Measurements from ENCODE around the gene CD80. TPM values are rescaled to one million over a fixed set of nuclear protein-coding genes. Genes with fewer than 3 reads are reported as not detected.
"Not testable (repeated sequence)": the region's sequence is repeated elsewhere in the genome, so short reads cannot be mapped to it uniquely, and the experiment has no call there.

CD80 gene
- total RNA-seq, 1 donor from 2014 or later: not detected

- Mint-ChIP-seq H3K36me3 (ENCODE audit: unreplicated experiment) (peaks cover 4% of the 10 kb centered on the region), H3K27ac (ENCODE audit: unreplicated experiment) (no peak overlapping the region), H3K9me3 (ENCODE audit: unreplicated experiment) (peaks cover 5% of the 10 kb centered on the region), H3K27me3 (ENCODE audit: unreplicated experiment) (peaks cover 2% of the 10 kb centered on the region), H3K4me1 (ENCODE audit: low read depth, unreplicated experiment) (no peaks in the 10 kb centered on the region), H3K4me3 (ENCODE audit: unreplicated experiment) (no peak overlapping the region)
- no peak for DNase-seq
- no peak for TF ChIP-seq CTCF (IDR thresholded peaks at IDR 0.05; ENCODE audit: partially characterized antibody, unreplicated experiment)
These were observed 3.5 kb downstream of the CD80 start for GRCh38 chr3:119555929-119556328.

DNA sequence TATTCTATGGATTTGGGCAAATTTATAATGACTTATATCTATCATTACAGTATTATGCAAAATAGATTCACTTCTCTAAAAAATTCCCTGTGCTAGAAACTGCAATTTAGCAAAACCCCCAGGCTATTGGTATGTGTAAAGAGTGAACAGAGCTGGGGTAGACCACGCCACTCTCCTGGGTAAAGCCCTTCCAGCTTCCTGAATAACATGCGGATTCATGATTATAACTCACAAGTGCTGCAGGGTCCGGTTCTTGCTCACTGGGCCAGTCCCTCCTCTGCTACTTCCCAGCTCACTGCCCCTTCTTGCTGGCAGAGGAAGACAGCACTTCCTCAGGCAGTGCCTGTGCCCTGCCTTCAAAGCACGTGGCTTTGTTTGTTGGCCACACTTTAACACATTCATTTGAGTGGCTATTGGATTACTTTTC is 4.1 kb downstream of the CD80 start:
- no peak for DNase-seq
- no peak overlapping the region for H3K4me3 Mint-ChIP-seq (ENCODE audit: unreplicated experiment)
- H3K27ac Mint-ChIP-seq (ENCODE audit: unreplicated experiment): no peak overlapping the region
- peaks cover 5% of the 10 kb centered on the region for H3K9me3 Mint-ChIP-seq (ENCODE audit: unreplicated experiment)
- no peak for TF ChIP-seq CTCF (IDR thresholded peaks at IDR 0.05; ENCODE audit: partially characterized antibody, unreplicated experiment)
- H3K4me1 Mint-ChIP-seq (ENCODE audit: low read depth, unreplicated experiment): no peaks in the 10 kb centered on the region
- peaks cover 4% of the 10 kb centered on the region for H3K36me3 Mint-ChIP-seq (ENCODE audit: unreplicated experiment)
- H3K27me3 Mint-ChIP-seq (ENCODE audit: unreplicated experiment): peaks cover 2% of the 10 kb centered on the region

DNA sequence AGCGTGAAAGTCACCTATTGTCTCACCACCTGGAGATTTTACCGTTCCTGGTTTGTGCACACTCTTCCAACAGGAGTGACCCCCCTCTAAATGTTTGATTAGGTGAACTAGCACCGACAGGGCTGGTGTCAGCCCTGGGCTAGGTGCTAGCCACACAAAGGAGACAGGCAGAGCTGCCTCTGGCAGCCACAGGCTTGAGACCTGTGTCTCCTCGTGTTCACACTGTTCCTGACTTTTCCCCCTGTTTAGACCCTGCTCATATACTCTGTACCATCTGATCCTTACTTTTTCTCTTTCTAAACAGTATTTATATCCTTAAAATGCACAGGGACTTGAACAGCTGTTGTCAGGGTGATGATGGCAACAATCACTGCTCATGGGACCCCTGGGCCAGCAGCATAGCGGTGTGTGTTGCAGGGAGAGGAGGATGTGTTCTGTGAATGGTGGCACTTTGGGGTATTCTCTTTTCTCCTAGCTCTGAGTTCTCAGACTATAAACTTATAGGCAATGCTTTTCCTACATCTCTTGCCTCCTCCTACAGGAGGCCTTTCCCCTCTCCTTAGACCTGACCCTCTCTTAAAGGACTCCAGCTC is 5.5 kb downstream of the CD80 start:
- H3K36me3 Mint-ChIP-seq (ENCODE audit: unreplicated experiment): peaks cover 4% of the 10 kb centered on the region
- TF ChIP-seq CTCF (IDR thresholded peaks at IDR 0.05; ENCODE audit: partially characterized antibody, unreplicated experiment): no peak

DNA sequence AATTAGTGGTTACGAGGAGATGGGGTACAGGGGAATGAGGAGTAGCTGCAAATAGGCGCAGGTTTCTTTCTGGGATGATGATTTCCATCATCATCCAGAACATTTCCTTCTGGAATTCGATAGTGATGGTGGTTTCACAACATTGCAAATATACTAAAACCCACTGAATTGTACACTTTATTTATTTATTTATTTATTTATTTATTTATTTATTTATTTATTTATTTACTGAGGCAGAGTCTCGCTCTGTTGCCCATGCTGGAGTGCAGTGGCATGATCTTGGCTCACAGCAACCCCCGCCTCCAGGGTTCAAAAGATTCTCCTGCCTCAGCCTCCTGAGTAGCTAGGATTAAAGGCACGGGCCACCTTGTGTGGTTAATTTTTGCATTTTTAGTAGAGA is 6.5 kb downstream of the CD80 start:
- not testable (repeated sequence) for H3K4me1 Mint-ChIP-seq (ENCODE audit: low read depth, unreplicated experiment); H3K36me3 Mint-ChIP-seq (ENCODE audit: unreplicated experiment); DNase-seq; H3K27me3 Mint-ChIP-seq (ENCODE audit: unreplicated experiment); H3K4me3 Mint-ChIP-seq (ENCODE audit: unreplicated experiment); H3K27ac Mint-ChIP-seq (ENCODE audit: unreplicated experiment); H3K9me3 Mint-ChIP-seq (ENCODE audit: unreplicated experiment)

More for the DNA sequence above, 5.5 kb downstream of the CD80 start:
- peaks cover 3% of the 10 kb centered on the region for H3K9me3 Mint-ChIP-seq (ENCODE audit: unreplicated experiment)
- H3K27ac Mint-ChIP-seq (ENCODE audit: unreplicated experiment): no peak overlapping the region
- H3K4me1 Mint-ChIP-seq (ENCODE audit: low read depth, unreplicated experiment): no peaks in the 10 kb centered on the region
- no peak overlapping the region for H3K4me3 Mint-ChIP-seq (ENCODE audit: unreplicated experiment)
- no peak for DNase-seq
- no peaks in the 10 kb centered on the region for H3K27me3 Mint-ChIP-seq (ENCODE audit: unreplicated experiment)

GRCh38 chr3:119551598-119551997 is 7.8 kb downstream of the CD80 start:
- Mint-ChIP-seq H3K36me3 (ENCODE audit: unreplicated experiment) (peaks cover 4% of the 10 kb centered on the region), H3K27me3 (ENCODE audit: unreplicated experiment) (no peaks in the 10 kb centered on the region), H3K4me1 (ENCODE audit: low read depth, unreplicated experiment) (no peaks in the 10 kb centered on the region), H3K27ac (ENCODE audit: unreplicated experiment) (no peak overlapping the region), H3K9me3 (ENCODE audit: unreplicated experiment) (peaks cover 3% of the 10 kb centered on the region), H3K4me3 (ENCODE audit: unreplicated experiment) (no peak overlapping the region)
- TF ChIP-seq CTCF (IDR thresholded peaks at IDR 0.05; ENCODE audit: partially characterized antibody, unreplicated experiment): no peak
- no peak for DNase-seq

Data from glutamatergic neuron (in vitro differentiated cells).